Measurements from ENCODE around the gene TIRAP.

The TIRAP gene

DNA sequence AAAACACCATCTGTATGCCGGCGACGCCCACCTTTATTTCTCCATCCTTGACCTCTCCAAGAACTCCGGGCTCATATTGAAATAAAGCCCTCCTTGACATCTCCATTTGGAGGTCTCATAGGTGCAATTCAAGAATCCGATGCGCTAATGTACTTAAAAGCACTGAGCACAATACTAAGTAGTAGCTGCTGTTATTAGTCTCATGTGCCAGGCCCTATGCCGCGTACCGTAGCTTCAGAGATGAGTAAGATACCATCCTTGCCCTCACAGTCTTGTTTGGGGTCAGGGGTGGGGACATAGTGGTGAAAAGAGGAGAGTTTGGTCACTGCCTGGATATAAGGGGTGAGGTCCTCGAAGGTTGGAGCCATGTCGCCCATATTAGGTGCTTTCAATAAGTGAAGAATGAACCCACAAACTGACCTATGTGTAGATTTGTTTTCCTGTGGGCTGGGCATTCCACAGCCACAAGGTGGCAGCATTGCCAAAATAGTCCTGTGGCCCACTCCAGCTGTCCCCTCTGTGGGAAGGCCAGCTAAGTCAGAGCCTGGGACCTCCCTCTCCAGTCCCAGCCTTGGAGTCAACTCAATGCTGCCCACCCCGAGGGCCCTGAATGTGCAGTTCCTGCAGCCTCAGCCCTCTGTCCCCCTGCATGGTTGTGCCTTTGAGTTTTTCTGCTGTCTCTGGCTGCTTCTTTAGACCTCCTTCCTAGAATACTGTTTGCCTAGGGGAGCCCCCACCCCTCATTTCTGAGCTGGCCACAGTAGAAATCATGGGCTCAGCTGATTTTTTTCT, 27.5 kb downstream of the TIRAP start:
- Histone ChIP-seq H3K9ac (ENCODE audit: low read length) (peak overlapping the region; percentile 37), H3K27me3 (replicated peaks; ENCODE audit: control insufficient read depth, insufficient read depth, low read length) (no peaks in the 10 kb centered on the region), H3K4me3 (ENCODE audit: low read length) (no peak overlapping the region), H3K9me3 (ENCODE audit: control insufficient read depth, low read length) (no peaks in the 10 kb centered on the region), H3K36me3 (ENCODE audit: control insufficient read depth, insufficient read depth, low read length, severe bottlenecking) (peaks cover 6% of the 10 kb centered on the region), H3K4me1 (ENCODE audit: control insufficient read depth, insufficient read depth, low read length) (peaks cover 15% of the 10 kb centered on the region)
- DNase-seq (ENCODE audit: low read depth): peak; percentile 91

GRCh38 chr11:126310992-126311310, 28.1 kb downstream of the TIRAP start:
- H3K4me1 ChIP-seq (ENCODE audit: control insufficient read depth, insufficient read depth, low read length): peaks cover 15% of the 10 kb centered on the region
- H3K9ac ChIP-seq (ENCODE audit: low read length): peak overlapping the region; percentile 37
- H3K9me3 ChIP-seq (ENCODE audit: control insufficient read depth, low read length): no peaks in the 10 kb centered on the region
- no peak overlapping the region for H3K4me3 ChIP-seq (ENCODE audit: low read length)
- DNase-seq (ENCODE audit: low read depth): no peak
- peaks cover 6% of the 10 kb centered on the region for H3K36me3 ChIP-seq (ENCODE audit: control insufficient read depth, insufficient read depth, low read length, severe bottlenecking)
- H3K27me3 ChIP-seq (replicated peaks; ENCODE audit: control insufficient read depth, insufficient read depth, low read length): no peaks in the 10 kb centered on the region

GRCh38 chr11:126311401-126312291, 28.8 kb downstream of the TIRAP start:
- peaks cover 15% of the 10 kb centered on the region for H3K4me1 ChIP-seq (ENCODE audit: control insufficient read depth, insufficient read depth, low read length)
- peak overlapping the region; percentile 37 for H3K9ac ChIP-seq (ENCODE audit: low read length)
- H3K27me3 ChIP-seq (replicated peaks; ENCODE audit: control insufficient read depth, insufficient read depth, low read length): no peaks in the 10 kb centered on the region
- H3K36me3 ChIP-seq (ENCODE audit: control insufficient read depth, insufficient read depth, low read length, severe bottlenecking): peaks cover 6% of the 10 kb centered on the region
- DNase-seq (ENCODE audit: low read depth): peak; percentile 6
- no peak overlapping the region for H3K4me3 ChIP-seq (ENCODE audit: low read length)
- no peaks in the 10 kb centered on the region for H3K9me3 ChIP-seq (ENCODE audit: control insufficient read depth, low read length)

DNA sequence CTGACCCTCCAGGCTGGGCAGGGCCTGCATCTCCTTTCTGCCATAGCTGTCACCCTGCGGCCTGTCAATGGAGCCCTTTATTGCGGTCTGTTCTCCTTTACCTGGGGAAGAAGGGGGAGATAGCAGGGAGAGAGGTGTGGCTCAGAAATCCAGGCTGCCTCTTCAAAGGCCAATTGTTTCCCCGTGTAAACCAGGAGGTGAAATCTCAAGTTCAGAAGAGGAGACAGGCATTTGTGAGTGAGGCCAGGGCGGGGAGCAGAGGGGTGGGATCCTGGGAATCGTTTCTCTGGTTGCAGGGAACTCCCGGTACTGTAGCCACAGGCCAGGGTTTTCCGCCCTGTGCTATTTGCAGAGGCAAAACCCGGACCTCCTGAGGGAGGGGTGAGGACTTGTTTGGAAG, 30.1 kb downstream of the TIRAP start:
- H3K9ac ChIP-seq (ENCODE audit: low read length): no peak overlapping the region
- H3K4me1 ChIP-seq (ENCODE audit: control insufficient read depth, insufficient read depth, low read length): peaks cover 24% of the 10 kb centered on the region
- H3K4me3 ChIP-seq (ENCODE audit: low read length): no peak overlapping the region
- H3K9me3 ChIP-seq (ENCODE audit: control insufficient read depth, low read length): no peaks in the 10 kb centered on the region
- no peaks in the 10 kb centered on the region for H3K27me3 ChIP-seq (replicated peaks; ENCODE audit: control insufficient read depth, insufficient read depth, low read length)
- peaks cover 6% of the 10 kb centered on the region for H3K36me3 ChIP-seq (ENCODE audit: control insufficient read depth, insufficient read depth, low read length, severe bottlenecking)
- no peak for DNase-seq (ENCODE audit: low read depth)

DNA sequence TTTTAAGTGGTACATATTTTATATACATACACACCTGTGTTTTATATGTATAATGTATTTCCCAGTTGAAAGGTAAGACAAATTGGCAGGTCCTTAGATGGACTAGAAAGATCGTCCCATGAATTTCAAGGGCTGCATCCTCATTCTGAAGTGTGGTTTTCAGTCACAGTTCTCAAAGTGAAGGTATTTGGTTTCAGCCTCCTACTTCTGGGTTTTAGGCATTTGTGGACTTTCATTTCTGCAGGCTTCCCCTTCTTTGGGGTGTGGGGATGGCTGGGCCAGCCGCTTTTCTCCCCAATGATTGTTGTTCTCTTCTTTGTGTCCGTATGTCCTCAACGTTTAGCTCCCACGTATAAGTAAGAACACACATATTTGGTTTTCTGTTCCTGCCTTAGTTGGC, 30.9 kb downstream of the TIRAP start:
- H3K36me3 ChIP-seq (ENCODE audit: control insufficient read depth, insufficient read depth, low read length, severe bottlenecking): peaks cover 6% of the 10 kb centered on the region
- no peaks in the 10 kb centered on the region for H3K9me3 ChIP-seq (ENCODE audit: control insufficient read depth, low read length)
- no peak overlapping the region for H3K4me3 ChIP-seq (ENCODE audit: low read length)
- no peak overlapping the region for H3K9ac ChIP-seq (ENCODE audit: low read length)
- H3K27me3 ChIP-seq (replicated peaks; ENCODE audit: control insufficient read depth, insufficient read depth, low read length): no peaks in the 10 kb centered on the region
- DNase-seq (ENCODE audit: low read depth): no peak
- peaks cover 32% of the 10 kb centered on the region for H3K4me1 ChIP-seq (ENCODE audit: control insufficient read depth, insufficient read depth, low read length)

GRCh38 chr11:126317432-126317755, 34.5 kb downstream of the TIRAP start:
- Histone ChIP-seq H3K36me3 (ENCODE audit: control insufficient read depth, insufficient read depth, low read length, severe bottlenecking) (peaks cover 6% of the 10 kb centered on the region), H3K4me1 (ENCODE audit: control insufficient read depth, insufficient read depth, low read length) (peaks cover 26% of the 10 kb centered on the region), H3K9me3 (ENCODE audit: control insufficient read depth, low read length) (no peaks in the 10 kb centered on the region), H3K27me3 (replicated peaks; ENCODE audit: control insufficient read depth, insufficient read depth, low read length) (no peaks in the 10 kb centered on the region), H3K9ac (ENCODE audit: low read length) (peak overlapping the region; percentile 81), H3K4me3 (ENCODE audit: low read length) (peak overlapping the region; percentile 65)
- no peak for DNase-seq (ENCODE audit: low read depth)

- Histone ChIP-seq H3K9ac (ENCODE audit: low read length) (peak overlapping the region; percentile 81), H3K9me3 (ENCODE audit: control insufficient read depth, low read length) (no peaks in the 10 kb centered on the region), H3K4me3 (ENCODE audit: low read length) (peak overlapping the region; percentile 65), H3K27me3 (replicated peaks; ENCODE audit: control insufficient read depth, insufficient read depth, low read length) (no peaks in the 10 kb centered on the region), H3K4me1 (ENCODE audit: control insufficient read depth, insufficient read depth, low read length) (peaks cover 30% of the 10 kb centered on the region), H3K36me3 (ENCODE audit: control insufficient read depth, insufficient read depth, low read length, severe bottlenecking) (peaks cover 6% of the 10 kb centered on the region)
- peak; percentile 87 for DNase-seq (ENCODE audit: low read depth)
Observed at GRCh38 chr11:126317756-126318573, 35.1 kb downstream of the TIRAP start.

- Histone ChIP-seq H3K36me3 (ENCODE audit: control insufficient read depth, insufficient read depth, low read length, severe bottlenecking) (peaks cover 5% of the 10 kb centered on the region), H3K4me3 (ENCODE audit: low read length) (peak overlapping the region; percentile 65), H3K4me1 (ENCODE audit: control insufficient read depth, insufficient read depth, low read length) (peaks cover 34% of the 10 kb centered on the region), H3K9me3 (ENCODE audit: control insufficient read depth, low read length) (no peaks in the 10 kb centered on the region), H3K27me3 (replicated peaks; ENCODE audit: control insufficient read depth, insufficient read depth, low read length) (no peaks in the 10 kb centered on the region), H3K9ac (ENCODE audit: low read length) (peak overlapping the region; percentile 81)
- peak; percentile 91 for DNase-seq (ENCODE audit: low read depth)
Observed at GRCh38 chr11:126318574-126319373, 35.9 kb downstream of the TIRAP start.

GRCh38 chr11:126319374-126319740, 36.5 kb downstream of the TIRAP start:
- DNase-seq (ENCODE audit: low read depth): no peak
- peak overlapping the region; percentile 81 for H3K9ac ChIP-seq (ENCODE audit: low read length)
- H3K27me3 ChIP-seq (replicated peaks; ENCODE audit: control insufficient read depth, insufficient read depth, low read length): no peaks in the 10 kb centered on the region
- no peaks in the 10 kb centered on the region for H3K9me3 ChIP-seq (ENCODE audit: control insufficient read depth, low read length)
- peak overlapping the region; percentile 65 for H3K4me3 ChIP-seq (ENCODE audit: low read length)
- peaks cover 34% of the 10 kb centered on the region for H3K4me1 ChIP-seq (ENCODE audit: control insufficient read depth, insufficient read depth, low read length)
- no peaks in the 10 kb centered on the region for H3K36me3 ChIP-seq (ENCODE audit: control insufficient read depth, insufficient read depth, low read length, severe bottlenecking)

DNA sequence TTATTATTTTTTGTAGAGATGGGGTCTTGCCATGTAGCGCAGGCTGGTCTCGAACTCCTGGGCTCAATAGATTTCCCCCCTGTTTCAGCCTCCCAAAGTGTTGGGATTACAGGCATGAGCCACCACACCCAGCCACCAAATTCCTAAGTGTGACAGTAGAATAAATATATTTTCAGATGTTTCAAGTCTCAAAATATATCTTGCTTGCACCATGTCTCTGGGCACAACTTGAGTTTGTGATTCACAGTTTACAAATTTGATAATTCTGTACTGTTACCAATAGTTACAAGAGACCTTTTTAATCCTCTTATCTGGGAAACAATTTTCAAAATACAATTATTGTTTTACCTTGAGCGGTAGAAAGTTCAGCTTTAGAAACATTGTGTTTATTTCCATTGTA, 40.1 kb downstream of the TIRAP start:
- Histone ChIP-seq H3K4me1 (ENCODE audit: control insufficient read depth, insufficient read depth, low read length) (peaks cover 24% of the 10 kb centered on the region), H3K36me3 (ENCODE audit: control insufficient read depth, insufficient read depth, low read length, severe bottlenecking) (no peaks in the 10 kb centered on the region), H3K9me3 (ENCODE audit: control insufficient read depth, low read length) (no peaks in the 10 kb centered on the region), H3K4me3 (ENCODE audit: low read length) (no peak overlapping the region), H3K9ac (ENCODE audit: low read length) (no peak overlapping the region), H3K27me3 (replicated peaks; ENCODE audit: control insufficient read depth, insufficient read depth, low read length) (no peaks in the 10 kb centered on the region)
- no peak for DNase-seq (ENCODE audit: low read depth)

Measured in adipocyte (in vitro differentiated cells).